ENCODE results near the gene MFSD6. TPM values are rescaled to one million over a fixed set of nuclear protein-coding genes. Genes with fewer than 3 reads are reported as not detected.
"Not testable (repeated sequence)": the region's sequence is repeated elsewhere in the genome, so short reads cannot be mapped to it uniquely, and the experiment has no call there.

The MFSD6 gene
- total and polyA plus RNA-seq, 2 donors from 2014 or later = 12.3 to 33.9 TPM

- Histone ChIP-seq H3K9ac (ENCODE audit: low read length in 3 of 3) (no peak overlapping the region), H3K27ac (ENCODE audit: low read depth in 2 of 2, low read length in 2 of 2) (no peak overlapping the region), H3K4me1 (ENCODE audit: control insufficient read depth in 2 of 3, insufficient read depth in 2 of 3, low read depth in 1 of 3, low read length in 3 of 3) (no peaks in the 10 kb centered on the region), H3K36me3 (ENCODE audit: control insufficient read depth in 2 of 3, insufficient read depth in 3 of 3, low read length in 3 of 3) (peaks cover 2 to 8% (median 5%) of the 10 kb centered on the region in 3 donors), H3K4me3 (ENCODE audit: low read length in 3 of 3) (no peak overlapping the region), H3K9me3 (ENCODE audit: control insufficient read depth in 2 of 3, insufficient read depth in 1 of 3, low read length in 3 of 3) (no peaks in the 10 kb centered on the region), H3K27me3 (ENCODE audit: control insufficient read depth, insufficient read depth, low read length) (no peaks in the 10 kb centered on the region)
- DNase-seq (no peak), FAIRE-seq (no peak)
- TF ChIP-seq CTCF (IDR thresholded peaks at IDR 0.05; ENCODE audit: borderline replicate concordance, extremely low read depth, insufficient read depth) = no peak
- intact Hi-C loops (cut with DNase I) = no loop called here
These were observed 82.3 kb downstream of the MFSD6 start for GRCh38 chr2:190490502-190490901.

GRCh38 chr2:190493095-190493494 lies 84.9 kb downstream of the MFSD6 start:
- TF ChIP-seq CTCF (IDR thresholded peaks at IDR 0.05; ENCODE audit: borderline replicate concordance, extremely low read depth, insufficient read depth) = no peak
- H3K4me3 ChIP-seq (ENCODE audit: low read length in 3 of 3) = no peak overlapping the region
- intact Hi-C loops (cut with DNase I) = no loop called here
- no peaks in the 10 kb centered on the region for H3K4me1 ChIP-seq (ENCODE audit: control insufficient read depth in 2 of 3, insufficient read depth in 2 of 3, low read depth in 1 of 3, low read length in 3 of 3)
- H3K9ac ChIP-seq (ENCODE audit: low read length in 3 of 3) = no peak overlapping the region
- FAIRE-seq (no peak), DNase-seq (no peak)
- H3K27me3 ChIP-seq (ENCODE audit: control insufficient read depth, insufficient read depth, low read length) = no peaks in the 10 kb centered on the region
- no peak overlapping the region for H3K27ac ChIP-seq (ENCODE audit: low read depth in 2 of 2, low read length in 2 of 2)
- H3K36me3 ChIP-seq (ENCODE audit: control insufficient read depth in 2 of 3, insufficient read depth in 3 of 3, low read length in 3 of 3) = peaks cover 2 to 8% (median 5%) of the 10 kb centered on the region in 3 donors
- H3K9me3 ChIP-seq (ENCODE audit: control insufficient read depth in 2 of 3, insufficient read depth in 1 of 3, low read length in 3 of 3) = no peaks in the 10 kb centered on the region

- H3K36me3 ChIP-seq (ENCODE audit: control insufficient read depth in 2 of 3, insufficient read depth in 3 of 3, low read length in 3 of 3); H3K9me3 ChIP-seq (ENCODE audit: control insufficient read depth in 2 of 3, insufficient read depth in 1 of 3, low read length in 3 of 3); H3K27me3 ChIP-seq (ENCODE audit: control insufficient read depth, insufficient read depth, low read length); DNase-seq; H3K4me3 ChIP-seq (ENCODE audit: low read length in 3 of 3); H3K27ac ChIP-seq (ENCODE audit: low read depth in 2 of 2, low read length in 2 of 2); FAIRE-seq; H3K4me1 ChIP-seq (ENCODE audit: control insufficient read depth in 2 of 3, insufficient read depth in 2 of 3, low read depth in 1 of 3, low read length in 3 of 3); intact Hi-C loops (cut with DNase I); H3K9ac ChIP-seq (ENCODE audit: low read length in 3 of 3): not testable (repeated sequence)
These were observed 86.6 kb downstream of the MFSD6 start for GRCh38 chr2:190494600-190495227.

- DNase-seq (no peak), FAIRE-seq (no peak)
- Histone ChIP-seq H3K4me1 (ENCODE audit: control insufficient read depth in 2 of 3, insufficient read depth in 2 of 3, low read depth in 1 of 3, low read length in 3 of 3) (no peaks in the 10 kb centered on the region), H3K9ac (ENCODE audit: low read length in 3 of 3) (no peak overlapping the region), H3K36me3 (ENCODE audit: control insufficient read depth in 2 of 3, insufficient read depth in 3 of 3, low read length in 3 of 3) (no peaks in the 10 kb centered on the region), H3K27ac (ENCODE audit: low read depth in 2 of 2, low read length in 2 of 2) (no peak overlapping the region), H3K27me3 (ENCODE audit: control insufficient read depth, insufficient read depth, low read length) (no peaks in the 10 kb centered on the region), H3K9me3 (ENCODE audit: control insufficient read depth in 2 of 3, insufficient read depth in 1 of 3, low read length in 3 of 3) (no peaks in the 10 kb centered on the region), H3K4me3 (ENCODE audit: low read length in 3 of 3) (no peak overlapping the region)
- TF ChIP-seq CTCF (IDR thresholded peaks at IDR 0.05; ENCODE audit: borderline replicate concordance, extremely low read depth, insufficient read depth) = no peak
- intact Hi-C loops (cut with DNase I) = no loop called here
These were observed 89.3 kb downstream of the MFSD6 start for GRCh38 chr2:190497428-190497827.
